Measurements from ENCODE around the gene TRIM39.

GRCh38 chr6:30321692-30322388 lies 4.9 kb upstream of the TRIM39 start:
- TF ChIP-seq GATA2 (IDR thresholded peaks at IDR 0.05; ENCODE audit: low read depth, low read length) (no peak), GATA3 (IDR thresholded peaks at IDR 0.05; ENCODE audit: low read depth, low read length) (no peak)

All from SH-SY5Y (cell line).